Measurements from ENCODE around the gene CFAP77. TPM values are rescaled to one million over a fixed set of nuclear protein-coding genes. Genes with fewer than 3 reads are reported as not detected.
A peak's percentile ranks its signal among the peaks of the same experiment; 100 is the strongest.

CFAP77 gene
- total and polyA plus RNA-seq, 9 of the 15 experiments (the other 6 are each of a cell fraction or from before 2014, with no cell fraction given) = not detected

DNA sequence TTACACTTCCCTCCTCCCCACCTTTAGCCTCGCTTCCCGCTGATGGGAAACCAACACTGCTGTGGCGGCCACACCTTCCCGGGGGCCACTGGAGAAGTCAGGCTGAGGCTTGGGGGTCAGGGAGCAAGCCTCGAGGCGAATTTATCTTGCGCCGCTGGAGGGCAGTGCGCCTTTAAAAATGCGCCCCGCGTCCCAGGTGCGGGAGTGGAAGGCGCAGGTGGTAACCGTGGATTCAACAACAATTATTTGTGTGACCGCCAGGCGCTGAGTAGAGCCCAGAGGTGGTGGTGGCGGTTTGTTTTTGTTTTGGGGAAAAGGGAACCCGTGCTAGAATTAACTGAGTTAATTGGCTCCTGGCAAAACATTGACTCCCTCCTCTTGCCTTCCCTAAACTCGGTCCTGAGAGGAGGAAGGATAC is 1.1 kb downstream of the CFAP77 start (continued):
- TF ChIP-seq, protein P1, sequence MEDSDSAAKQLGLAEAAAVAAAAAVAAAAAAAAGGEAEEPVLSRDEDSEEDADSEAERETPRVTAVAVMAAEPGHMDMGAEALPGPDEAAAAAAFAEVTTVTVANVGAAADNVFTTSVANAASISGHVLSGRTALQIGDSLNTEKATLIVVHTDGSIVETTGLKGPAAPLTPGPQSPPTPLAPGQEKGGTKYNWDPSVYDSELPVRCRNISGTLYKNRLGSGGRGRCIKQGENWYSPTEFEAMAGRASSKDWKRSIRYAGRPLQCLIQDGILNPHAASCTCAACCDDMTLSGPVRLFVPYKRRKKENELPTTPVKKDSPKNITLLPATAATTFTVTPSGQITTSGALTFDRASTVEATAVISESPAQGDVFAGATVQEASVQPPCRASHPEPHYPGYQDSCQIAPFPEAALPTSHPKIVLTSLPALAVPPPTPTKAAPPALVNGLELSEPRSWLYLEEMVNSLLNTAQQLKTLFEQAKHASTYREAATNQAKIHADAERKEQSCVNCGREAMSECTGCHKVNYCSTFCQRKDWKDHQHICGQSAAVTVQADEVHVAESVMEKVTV (CRISPR knock-in tag; IDR thresholded peaks at IDR 0.05) = peak; percentile 54
- TF ChIP-seq STAG1 (CRISPR knock-in tag; IDR thresholded peaks at IDR 0.05; ENCODE audit: borderline replicate concordance) (peak; percentile 72; the same call in 1 of the 2 replicates), HEY1 (CRISPR knock-in tag; IDR thresholded peaks at IDR 0.05; ENCODE audit: borderline replicate concordance) (no peak), NRF1 (conservative IDR thresholded peaks at IDR 0.05 in 1 of 2, IDR thresholded peaks at IDR 0.05 in 1 of 2) (0 out of 4 replicates have a peak, but pooled peaks have one; percentile 25 to 41), CHD1 (IDR thresholded peaks at IDR 0.05; ENCODE audit: low read length) (no peak), HNRNPLL (IDR thresholded peaks at IDR 0.05; ENCODE audit: low read depth, low read length, poor library complexity, severe bottlenecking) (peak; percentile 43), MAZ (CRISPR knock-in tag; conservative IDR thresholded peaks at IDR 0.05 in 1 of 2, IDR thresholded peaks at IDR 0.05 in 1 of 2) (peak in 1 of 2 experiments; percentile 51; a peak in 1 of 4 replicates), BHLHE40 (IDR thresholded peaks at IDR 0.05; ENCODE audit: low read length) (peak; percentile 26; the same call in 1 of the 2 replicates), CC2D1A (IDR thresholded peaks at IDR 0.05) (0 out of 2 replicates have a peak, but pooled peaks have one; percentile 35)
- TF ChIP-seq, protein P2, sequence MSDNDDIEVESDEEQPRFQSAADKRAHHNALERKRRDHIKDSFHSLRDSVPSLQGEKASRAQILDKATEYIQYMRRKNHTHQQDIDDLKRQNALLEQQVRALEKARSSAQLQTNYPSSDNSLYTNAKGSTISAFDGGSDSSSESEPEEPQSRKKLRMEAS (CRISPR knock-in tag; IDR thresholded peaks at IDR 0.05) = peak; percentile 43; the same call in 1 of the 2 replicates
- TF ChIP-seq, protein P3, sequence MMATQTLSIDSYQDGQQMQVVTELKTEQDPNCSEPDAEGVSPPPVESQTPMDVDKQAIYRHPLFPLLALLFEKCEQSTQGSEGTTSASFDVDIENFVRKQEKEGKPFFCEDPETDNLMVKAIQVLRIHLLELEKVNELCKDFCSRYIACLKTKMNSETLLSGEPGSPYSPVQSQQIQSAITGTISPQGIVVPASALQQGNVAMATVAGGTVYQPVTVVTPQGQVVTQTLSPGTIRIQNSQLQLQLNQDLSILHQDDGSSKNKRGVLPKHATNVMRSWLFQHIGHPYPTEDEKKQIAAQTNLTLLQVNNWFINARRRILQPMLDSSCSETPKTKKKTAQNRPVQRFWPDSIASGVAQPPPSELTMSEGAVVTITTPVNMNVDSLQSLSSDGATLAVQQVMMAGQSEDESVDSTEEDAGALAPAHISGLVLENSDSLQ (IDR thresholded peaks at IDR 0.05) = no peak
- TF ChIP-seq, protein P4, sequence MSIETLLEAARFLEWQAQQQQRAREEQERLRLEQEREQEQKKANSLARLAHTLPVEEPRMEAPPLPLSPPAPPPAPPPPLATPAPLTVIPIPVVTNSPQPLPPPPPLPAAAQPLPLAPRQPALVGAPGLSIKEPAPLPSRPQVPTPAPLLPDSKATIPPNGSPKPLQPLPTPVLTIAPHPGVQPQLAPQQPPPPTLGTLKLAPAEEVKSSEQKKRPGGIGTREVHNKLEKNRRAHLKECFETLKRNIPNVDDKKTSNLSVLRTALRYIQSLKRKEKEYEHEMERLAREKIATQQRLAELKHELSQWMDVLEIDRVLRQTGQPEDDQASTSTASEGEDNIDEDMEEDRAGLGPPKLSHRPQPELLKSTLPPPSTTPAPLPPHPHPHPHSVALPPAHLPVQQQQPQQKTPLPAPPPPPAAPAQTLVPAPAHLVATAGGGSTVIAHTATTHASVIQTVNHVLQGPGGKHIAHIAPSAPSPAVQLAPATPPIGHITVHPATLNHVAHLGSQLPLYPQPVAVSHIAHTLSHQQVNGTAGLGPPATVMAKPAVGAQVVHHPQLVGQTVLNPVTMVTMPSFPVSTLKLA (conservative IDR thresholded peaks at IDR 0.05) = peak in 1 of 2 experiments; percentile 20; a peak in 1 of 4 replicates
- TF ChIP-seq, protein P5, sequence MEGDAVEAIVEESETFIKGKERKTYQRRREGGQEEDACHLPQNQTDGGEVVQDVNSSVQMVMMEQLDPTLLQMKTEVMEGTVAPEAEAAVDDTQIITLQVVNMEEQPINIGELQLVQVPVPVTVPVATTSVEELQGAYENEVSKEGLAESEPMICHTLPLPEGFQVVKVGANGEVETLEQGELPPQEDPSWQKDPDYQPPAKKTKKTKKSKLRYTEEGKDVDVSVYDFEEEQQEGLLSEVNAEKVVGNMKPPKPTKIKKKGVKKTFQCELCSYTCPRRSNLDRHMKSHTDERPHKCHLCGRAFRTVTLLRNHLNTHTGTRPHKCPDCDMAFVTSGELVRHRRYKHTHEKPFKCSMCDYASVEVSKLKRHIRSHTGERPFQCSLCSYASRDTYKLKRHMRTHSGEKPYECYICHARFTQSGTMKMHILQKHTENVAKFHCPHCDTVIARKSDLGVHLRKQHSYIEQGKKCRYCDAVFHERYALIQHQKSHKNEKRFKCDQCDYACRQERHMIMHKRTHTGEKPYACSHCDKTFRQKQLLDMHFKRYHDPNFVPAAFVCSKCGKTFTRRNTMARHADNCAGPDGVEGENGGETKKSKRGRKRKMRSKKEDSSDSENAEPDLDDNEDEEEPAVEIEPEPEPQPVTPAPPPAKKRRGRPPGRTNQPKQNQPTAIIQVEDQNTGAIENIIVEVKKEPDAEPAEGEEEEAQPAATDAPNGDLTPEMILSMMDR (IDR thresholded peaks at IDR 0.05 in 2 of 3, conservative IDR thresholded peaks at IDR 0.05 in 1 of 3; ENCODE audit: insufficient read depth in 2 of 3, low read depth in 1 of 3, low read length in 3 of 3) = peak; percentile 85 to 93 (median 86)

All from K562 (cell line).